Measurements from ENCODE around the gene MAX. TPM values are rescaled to one million over a fixed set of nuclear protein-coding genes. Genes with fewer than 3 reads are reported as not detected.

Gene MAX
- total and polyA plus RNA-seq, 2 of the 13 experiments (the other 11 are each of a cell fraction or from before 2014, with no cell fraction given): 28.5 to 29.3 TPM

GRCh38 chr14:65137648-65138307 is 35.5 kb upstream of the MAX start:
- Histone ChIP-seq H3K4me3 (replicated peaks in 1 of 3; ENCODE audit: insufficient read depth in 1 of 3, low read depth in 2 of 3, low read length in 3 of 3) (no peak overlapping the region), H3K27me3 (ENCODE audit: control insufficient read depth in 1 of 2, insufficient read depth in 2 of 2, low read length in 2 of 2) (peaks cover 0 to 8% of the 10 kb centered on the region in 2 experiments; a peak in 1 of 5 replicates), H3K9ac (ENCODE audit: insufficient read depth, low read depth, low read length) (no peak overlapping the region), H3K36me3 (replicated peaks in 1 of 2; ENCODE audit: control insufficient read depth in 1 of 2, insufficient read depth in 2 of 2, low read length in 2 of 2) (no peaks in the 10 kb centered on the region), H3K27ac (ENCODE audit: extremely low read length, insufficient read depth, low read length) (no peak overlapping the region), H3K4me2 (ENCODE audit: low read depth, low read length) (no peak overlapping the region), H3K9me3 (ENCODE audit: low read length) (no peaks in the 10 kb centered on the region), H4K20me1 (ENCODE audit: insufficient read depth, low read length) (no peaks in the 10 kb centered on the region), H3K79me2 (ENCODE audit: insufficient read depth, low read length) (no peaks in the 10 kb centered on the region), H3K4me1 (ENCODE audit: insufficient read depth, low read length) (peaks cover 23% of the 10 kb centered on the region), H2AFZ (ENCODE audit: low read length) (no peak overlapping the region)
- ChIA-PET POLR2A (no interaction called here), CTCF (ENCODE audit: low intra/inter-chr PET ratio, low total read pairs) (no interaction called here)
- no peak for ATAC-seq
- FAIRE-seq: no peak
- intact Hi-C loops (cut with micrococcal nuclease; ENCODE audit: unreplicated experiment): no loop called here
- WGBS (ENCODE audit: low lambda C conversion rate): 55% methylated on average over 8 of the region's 9 CpGs
- in situ Hi-C loops (cut with HindIII; ENCODE audit: extremely low pct_ligation_motif_present, low pct_unique_long_range_greater_than_20kb): no loop called here
- TF ChIP-seq ATF3 (CRISPR knock-in tag; IDR thresholded peaks at IDR 0.05) (no peak), RFX1 (IDR thresholded peaks at IDR 0.05) (no peak), PTBP1 (IDR thresholded peaks at IDR 0.05; ENCODE audit: low read depth, low read length, poor library complexity, severe bottlenecking) (no peak), RELA (CRISPR knock-in tag; IDR thresholded peaks at IDR 0.05) (no peak), ZFP1 (CRISPR knock-in tag; IDR thresholded peaks at IDR 0.05) (no peak), ZNF569 (CRISPR knock-in tag; IDR thresholded peaks at IDR 0.05; ENCODE audit: borderline replicate concordance) (no peak), FOSL2 (CRISPR knock-in tag; IDR thresholded peaks at IDR 0.05) (no peak), IKZF5 (CRISPR knock-in tag; IDR thresholded peaks at IDR 0.05) (no peak), HOMEZ (CRISPR knock-in tag; IDR thresholded peaks at IDR 0.05; ENCODE audit: low read depth) (no peak), PAX8 (CRISPR knock-in tag; IDR thresholded peaks at IDR 0.05; ENCODE audit: borderline replicate concordance) (no peak), ZKSCAN1 (IDR thresholded peaks at IDR 0.05; ENCODE audit: low read length) (no peak), ZNF335 (CRISPR knock-in tag; IDR thresholded peaks at IDR 0.05) (no peak)
- BruUV-seq (replicated peaks): no TSS peak
- no peak for DNase-seq (ENCODE audit: low spot score)

All from HepG2 (cell line).